ENCODE measurements around the gene TMEM183A.

TMEM183A gene, protein sequence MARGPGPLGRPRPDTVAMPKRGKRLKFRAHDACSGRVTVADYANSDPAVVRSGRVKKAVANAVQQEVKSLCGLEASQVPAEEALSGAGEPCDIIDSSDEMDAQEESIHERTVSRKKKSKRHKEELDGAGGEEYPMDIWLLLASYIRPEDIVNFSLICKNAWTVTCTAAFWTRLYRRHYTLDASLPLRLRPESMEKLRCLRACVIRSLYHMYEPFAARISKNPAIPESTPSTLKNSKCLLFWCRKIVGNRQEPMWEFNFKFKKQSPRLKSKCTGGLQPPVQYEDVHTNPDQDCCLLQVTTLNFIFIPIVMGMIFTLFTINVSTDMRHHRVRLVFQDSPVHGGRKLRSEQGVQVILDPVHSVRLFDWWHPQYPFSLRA

DNA sequence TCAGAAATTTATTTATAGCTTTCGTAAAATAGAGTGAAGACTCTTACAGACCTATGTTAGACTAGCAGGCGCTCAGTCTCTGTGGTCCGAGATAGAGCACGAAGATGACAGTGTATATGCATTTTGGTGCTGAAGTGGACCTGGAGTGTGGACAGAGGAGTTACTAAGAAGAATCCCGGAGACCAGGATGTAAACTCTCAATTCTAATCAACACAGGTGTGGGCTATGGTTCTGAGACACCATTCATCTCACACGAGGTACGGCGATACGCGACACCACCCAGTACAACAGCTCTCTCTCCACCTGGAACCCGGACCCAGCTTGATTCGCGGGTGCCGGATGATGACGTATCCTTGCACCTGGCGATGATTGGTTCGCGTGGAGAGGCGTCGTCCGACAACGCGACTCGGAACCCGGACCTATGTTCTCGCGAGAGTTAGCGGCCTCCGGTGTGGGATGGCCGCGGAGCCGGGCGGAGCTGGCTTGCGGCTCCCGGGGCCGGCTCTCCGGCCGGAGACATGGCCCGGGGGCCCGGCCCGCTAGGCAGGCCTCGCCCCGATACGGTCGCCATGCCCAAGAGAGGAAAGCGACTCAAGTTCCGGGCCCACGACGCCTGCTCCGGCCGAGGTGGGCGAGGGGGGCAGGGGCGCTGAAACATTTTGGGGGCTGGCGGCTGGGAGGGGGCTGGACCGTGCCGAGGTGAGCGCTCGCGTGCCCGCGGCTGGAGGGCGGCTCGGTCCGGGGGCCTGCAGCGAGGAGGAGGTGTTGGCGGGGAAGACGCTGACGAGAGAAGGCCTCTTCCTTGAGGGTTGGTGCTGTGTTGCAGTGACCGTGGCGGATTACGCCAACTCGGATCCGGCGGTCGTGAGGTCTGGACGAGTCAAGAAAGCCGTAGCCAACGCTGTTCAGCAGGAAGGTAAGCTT is at the start of gene TMEM183A:
Gene TMEM183A (plus strand): TSS at position 427 of the 924 bp plus-strand sequence. CDS start 92 bp downstream, at position 519.
- H3K27ac ChIP-seq (ENCODE audit: low read depth, low read length) = peak within 1 kb of the TSS; percentile 97

DNA sequence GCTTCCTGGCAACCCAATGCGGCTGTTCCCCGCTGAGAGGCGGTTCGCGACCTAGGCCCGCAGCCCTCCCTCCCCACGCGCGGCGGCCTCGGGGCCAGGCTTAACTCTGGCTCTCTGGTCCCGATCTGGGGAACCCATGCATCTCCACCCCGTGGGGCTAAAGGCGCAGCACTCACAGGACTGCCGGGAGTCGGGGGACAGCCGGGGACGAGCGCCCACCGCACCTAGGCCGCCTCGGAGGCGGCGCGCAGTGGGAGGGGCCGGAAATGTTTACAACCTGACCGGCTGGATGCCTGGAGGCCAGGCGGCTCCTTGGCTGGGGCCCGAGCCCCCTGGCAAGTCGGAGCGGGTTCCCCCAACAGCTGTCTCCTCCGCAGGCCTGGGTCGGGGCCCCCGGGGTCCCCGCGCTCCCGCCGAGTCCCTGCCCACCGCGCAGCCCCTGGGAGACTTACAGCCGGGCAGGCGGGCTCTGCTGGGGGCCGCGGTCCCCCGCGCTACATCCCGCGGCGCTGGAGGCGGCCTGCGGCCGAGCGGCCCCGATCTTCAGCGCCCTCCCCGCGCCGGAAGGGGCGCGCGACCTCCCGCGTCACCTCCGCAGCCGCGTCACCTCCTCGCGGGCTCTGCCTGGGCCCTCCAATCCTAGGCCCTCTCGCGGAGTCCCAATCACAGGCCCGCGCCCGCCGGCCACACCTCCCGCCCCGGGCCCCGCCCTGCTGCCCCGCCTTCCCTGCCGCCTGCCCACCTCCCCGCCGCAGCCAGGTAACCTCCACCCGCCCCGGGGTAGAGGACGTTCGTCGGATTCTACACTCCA is 49.2 kb upstream of the TMEM183A start, which contains the start of gene ADIPOR1:
Gene ADIPOR1 (minus strand): TSS at position 580 of the 811 bp plus-strand sequence. CDS start 7,242 bp downstream, outside the sequence.
- Histone ChIP-seq H3K4me1 (ENCODE audit: insufficient read depth, low read length) (peaks cover 21% of the 10 kb centered on the region), H3K4me3 (ENCODE audit: low read depth in 1 of 2, low read length in 2 of 2) (peak within 1 kb of the TSS; percentile 69 to 86)

More for the DNA sequence above, at the start of gene TMEM183A:
- no peaks in the 10 kb centered on the region for H3K9me3 ChIP-seq (ENCODE audit: low read length)
- peak within 1 kb of the TSS; percentile 57 to 94 for H3K4me3 ChIP-seq (ENCODE audit: low read depth in 1 of 2, low read length in 2 of 2)
- peaks cover 17% of the 10 kb centered on the region for H3K36me3 ChIP-seq (ENCODE audit: insufficient read depth, low read length)
- H3K9ac ChIP-seq (ENCODE audit: low read length) = peak within 1 kb of the TSS; percentile 96
- no peaks in the 10 kb centered on the region for H3K27me3 ChIP-seq (ENCODE audit: control insufficient read depth in 1 of 2, insufficient read depth in 2 of 2, low read length in 2 of 2)
- H3K4me1 ChIP-seq (ENCODE audit: insufficient read depth, low read length) = peaks cover 14% of the 10 kb centered on the region

DNA sequence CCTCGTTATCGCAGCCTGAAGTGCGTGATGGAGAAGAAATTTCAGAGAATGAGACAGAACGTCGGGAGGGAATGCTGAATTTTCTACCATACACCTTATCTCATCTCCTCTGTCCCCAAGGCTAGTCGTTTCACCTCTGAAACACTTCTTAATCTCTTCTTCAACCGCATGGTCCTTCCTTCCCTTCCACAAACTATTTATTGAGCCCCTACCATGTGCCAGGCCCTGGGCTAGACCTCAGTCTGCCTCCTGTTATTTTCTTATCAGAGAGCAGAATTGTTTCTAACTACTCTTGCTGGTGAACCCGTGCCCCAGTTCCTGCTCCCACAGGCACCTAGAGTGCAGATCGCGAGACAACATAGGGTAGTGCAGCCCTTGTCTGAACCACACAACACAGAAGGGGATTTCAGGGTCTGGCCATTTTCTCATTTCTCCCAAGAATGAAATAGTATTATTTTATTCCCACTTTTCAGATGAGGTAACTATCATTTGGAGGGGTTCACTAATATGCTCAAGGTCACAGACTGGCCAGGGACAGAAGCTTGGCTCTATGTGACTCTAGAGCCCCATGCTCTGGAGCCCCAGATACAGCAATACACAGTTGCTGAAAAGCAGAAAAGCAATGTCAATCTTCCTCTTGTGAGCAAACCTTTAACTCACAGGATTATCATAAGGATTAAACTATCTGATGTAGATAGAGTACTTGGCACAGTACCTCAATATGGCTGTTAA is 48.5 kb upstream of the TMEM183A start:
- Histone ChIP-seq H3K27ac (ENCODE audit: low read depth, low read length) (peak overlapping the region; percentile 41), H3K4me3 (ENCODE audit: low read depth in 1 of 2, low read length in 2 of 2) (peak overlapping the region; percentile 69 to 86), H3K27me3 (ENCODE audit: control insufficient read depth in 1 of 2, insufficient read depth in 2 of 2, low read length in 2 of 2) (no peaks in the 10 kb centered on the region), H3K36me3 (ENCODE audit: insufficient read depth, low read length) (peaks cover 15% of the 10 kb centered on the region), H3K9ac (ENCODE audit: low read length) (peak overlapping the region; percentile 71), H3K9me3 (ENCODE audit: low read length) (no peaks in the 10 kb centered on the region), H3K4me1 (ENCODE audit: insufficient read depth, low read length) (peaks cover 21% of the 10 kb centered on the region)

More for the DNA sequence above, 49.2 kb upstream of the TMEM183A start, which contains the start of gene ADIPOR1:
- Histone ChIP-seq H3K36me3 (ENCODE audit: insufficient read depth, low read length) (peaks cover 12% of the 10 kb centered on the region), H3K9ac (ENCODE audit: low read length) (peak within 1 kb of the TSS; percentile 88), H3K9me3 (ENCODE audit: low read length) (no peaks in the 10 kb centered on the region), H3K27me3 (ENCODE audit: control insufficient read depth in 1 of 2, insufficient read depth in 2 of 2, low read length in 2 of 2) (no peaks in the 10 kb centered on the region), H3K27ac (ENCODE audit: low read depth, low read length) (peak within 1 kb of the TSS; percentile 41)

DNA sequence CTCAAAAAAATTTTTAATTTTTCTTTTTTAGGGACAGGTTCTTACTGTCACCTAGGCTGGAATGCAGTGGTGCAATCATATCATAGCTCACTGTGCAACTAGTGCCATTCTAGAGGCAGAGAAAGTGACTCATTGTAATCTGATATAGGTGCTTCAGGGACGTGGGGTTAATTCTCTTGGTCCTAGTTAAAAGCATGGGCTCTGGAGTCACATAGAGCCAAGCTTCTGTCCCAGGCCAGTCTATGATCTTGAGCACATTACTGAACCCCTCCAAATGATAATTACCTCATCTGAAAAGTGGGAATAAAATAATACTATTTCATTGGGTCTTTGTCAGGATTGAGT is 47.9 kb upstream of the TMEM183A start:
- no peak overlapping the region for H3K27ac ChIP-seq (ENCODE audit: low read depth, low read length)
- H3K4me1 ChIP-seq (ENCODE audit: insufficient read depth, low read length) = peaks cover 21% of the 10 kb centered on the region
- no peak overlapping the region for H3K4me3 ChIP-seq (ENCODE audit: low read depth in 1 of 2, low read length in 2 of 2)
- H3K36me3 ChIP-seq (ENCODE audit: insufficient read depth, low read length) = peaks cover 15% of the 10 kb centered on the region
- no peaks in the 10 kb centered on the region for H3K27me3 ChIP-seq (ENCODE audit: control insufficient read depth in 1 of 2, insufficient read depth in 2 of 2, low read length in 2 of 2)
- H3K9ac ChIP-seq (ENCODE audit: low read length) = no peak overlapping the region
- no peaks in the 10 kb centered on the region for H3K9me3 ChIP-seq (ENCODE audit: low read length)

DNA sequence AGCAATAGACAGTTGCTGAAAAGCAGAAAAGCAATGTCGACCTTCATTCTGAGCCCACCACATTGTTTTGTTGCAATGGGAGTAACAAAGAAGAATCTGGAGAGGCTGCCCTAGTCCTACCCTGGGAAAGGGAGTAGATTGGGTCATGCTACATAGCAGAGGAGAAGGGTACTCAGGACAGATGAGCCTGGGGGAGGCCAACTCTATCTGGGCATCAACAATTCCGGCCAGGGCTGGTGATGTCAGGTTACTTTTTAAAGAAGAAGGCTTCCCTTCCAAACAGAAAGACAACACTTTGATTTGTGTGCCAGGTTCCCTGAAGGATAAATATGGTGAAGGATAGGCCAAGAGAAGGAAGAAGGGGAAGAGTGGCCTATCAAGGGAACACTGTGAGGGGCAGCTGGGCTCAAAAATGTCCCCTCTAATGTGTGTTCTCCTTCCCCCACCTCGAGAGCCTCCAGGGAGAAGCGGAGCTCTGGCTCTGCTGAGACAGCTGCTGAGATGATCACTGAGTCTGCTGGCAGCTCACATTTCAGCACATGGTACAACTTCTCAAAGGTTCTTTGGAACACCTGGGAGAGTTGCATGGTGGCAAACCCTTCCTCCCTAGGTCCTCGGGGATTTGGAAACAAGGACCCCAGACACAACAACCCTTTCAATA is 45.8 kb upstream of the TMEM183A start:
- peaks cover 19% of the 10 kb centered on the region for H3K36me3 ChIP-seq (ENCODE audit: insufficient read depth, low read length)
- H3K9ac ChIP-seq (ENCODE audit: low read length) = no peak overlapping the region
- no peaks in the 10 kb centered on the region for H3K27me3 ChIP-seq (ENCODE audit: control insufficient read depth in 1 of 2, insufficient read depth in 2 of 2, low read length in 2 of 2)
- H3K4me3 ChIP-seq (ENCODE audit: low read depth in 1 of 2, low read length in 2 of 2) = no peak overlapping the region
- H3K4me1 ChIP-seq (ENCODE audit: insufficient read depth, low read length) = peaks cover 22% of the 10 kb centered on the region
- no peak overlapping the region for H3K27ac ChIP-seq (ENCODE audit: low read depth, low read length)
- no peaks in the 10 kb centered on the region for H3K9me3 ChIP-seq (ENCODE audit: low read length)

DNA sequence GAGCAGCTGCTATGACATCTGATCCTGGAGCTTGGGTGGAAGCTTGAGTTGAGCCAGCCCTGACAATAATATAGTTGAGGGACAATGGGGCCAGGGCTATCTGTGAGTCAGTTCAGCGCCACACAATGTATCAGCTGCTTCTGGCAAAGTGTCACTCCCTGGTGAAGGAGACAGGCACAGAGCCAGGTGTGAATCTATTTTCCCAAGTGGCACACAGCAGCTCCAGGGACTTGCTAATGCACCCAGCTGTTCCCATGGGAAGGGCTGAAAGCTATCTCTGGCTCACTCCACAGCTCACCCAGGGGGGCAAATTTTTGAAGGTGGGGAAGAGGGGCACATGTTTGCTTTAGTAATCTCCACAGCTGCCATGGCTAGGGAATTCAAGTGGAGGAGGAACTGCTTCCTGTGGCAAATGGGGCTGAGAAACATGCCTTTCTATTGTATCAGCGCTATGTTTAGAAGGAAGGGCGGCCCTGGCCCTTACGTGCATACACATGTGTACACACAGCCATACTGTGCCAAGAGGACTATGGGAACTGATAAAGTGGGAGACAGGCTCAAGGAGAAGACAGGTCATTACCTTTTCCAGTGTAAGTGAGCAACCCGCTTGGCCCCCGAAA is 42.3 kb upstream of the TMEM183A start:
- no peak overlapping the region for H3K9ac ChIP-seq (ENCODE audit: low read length)
- no peaks in the 10 kb centered on the region for H3K27me3 ChIP-seq (ENCODE audit: control insufficient read depth in 1 of 2, insufficient read depth in 2 of 2, low read length in 2 of 2)
- no peak overlapping the region for H3K4me3 ChIP-seq (ENCODE audit: low read depth in 1 of 2, low read length in 2 of 2)
- no peak overlapping the region for H3K27ac ChIP-seq (ENCODE audit: low read depth, low read length)
- peaks cover 20% of the 10 kb centered on the region for H3K4me1 ChIP-seq (ENCODE audit: insufficient read depth, low read length)
- H3K9me3 ChIP-seq (ENCODE audit: low read length) = no peaks in the 10 kb centered on the region
- H3K36me3 ChIP-seq (ENCODE audit: insufficient read depth, low read length) = peaks cover 19% of the 10 kb centered on the region

DNA sequence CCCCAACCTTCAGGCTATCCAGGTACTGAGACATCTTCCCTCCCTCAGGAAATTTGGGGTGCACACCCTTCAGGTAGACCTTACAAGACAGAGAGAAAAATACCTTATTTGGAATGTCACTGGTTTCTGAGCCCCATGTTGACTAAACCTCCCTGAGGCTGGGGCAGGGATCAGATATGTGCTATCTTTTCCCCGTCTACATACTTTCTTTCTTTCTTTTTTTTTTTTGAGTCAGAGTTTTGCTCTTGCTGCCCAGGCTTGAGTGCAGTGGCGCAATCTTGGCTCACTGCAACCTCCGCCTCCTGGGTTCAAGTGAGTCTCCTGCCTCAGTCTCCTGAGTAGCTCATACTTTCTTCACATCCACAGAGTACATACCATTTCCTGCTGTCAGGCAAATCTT is 41.8 kb upstream of the TMEM183A start:
- no peak overlapping the region for H3K9ac ChIP-seq (ENCODE audit: low read length)
- H3K4me3 ChIP-seq (ENCODE audit: low read depth in 1 of 2, low read length in 2 of 2) = no peak overlapping the region
- peaks cover 19% of the 10 kb centered on the region for H3K36me3 ChIP-seq (ENCODE audit: insufficient read depth, low read length)
- no peaks in the 10 kb centered on the region for H3K27me3 ChIP-seq (ENCODE audit: control insufficient read depth in 1 of 2, insufficient read depth in 2 of 2, low read length in 2 of 2)
- peaks cover 20% of the 10 kb centered on the region for H3K4me1 ChIP-seq (ENCODE audit: insufficient read depth, low read length)
- H3K27ac ChIP-seq (ENCODE audit: low read depth, low read length) = no peak overlapping the region
- H3K9me3 ChIP-seq (ENCODE audit: low read length) = no peaks in the 10 kb centered on the region

DNA sequence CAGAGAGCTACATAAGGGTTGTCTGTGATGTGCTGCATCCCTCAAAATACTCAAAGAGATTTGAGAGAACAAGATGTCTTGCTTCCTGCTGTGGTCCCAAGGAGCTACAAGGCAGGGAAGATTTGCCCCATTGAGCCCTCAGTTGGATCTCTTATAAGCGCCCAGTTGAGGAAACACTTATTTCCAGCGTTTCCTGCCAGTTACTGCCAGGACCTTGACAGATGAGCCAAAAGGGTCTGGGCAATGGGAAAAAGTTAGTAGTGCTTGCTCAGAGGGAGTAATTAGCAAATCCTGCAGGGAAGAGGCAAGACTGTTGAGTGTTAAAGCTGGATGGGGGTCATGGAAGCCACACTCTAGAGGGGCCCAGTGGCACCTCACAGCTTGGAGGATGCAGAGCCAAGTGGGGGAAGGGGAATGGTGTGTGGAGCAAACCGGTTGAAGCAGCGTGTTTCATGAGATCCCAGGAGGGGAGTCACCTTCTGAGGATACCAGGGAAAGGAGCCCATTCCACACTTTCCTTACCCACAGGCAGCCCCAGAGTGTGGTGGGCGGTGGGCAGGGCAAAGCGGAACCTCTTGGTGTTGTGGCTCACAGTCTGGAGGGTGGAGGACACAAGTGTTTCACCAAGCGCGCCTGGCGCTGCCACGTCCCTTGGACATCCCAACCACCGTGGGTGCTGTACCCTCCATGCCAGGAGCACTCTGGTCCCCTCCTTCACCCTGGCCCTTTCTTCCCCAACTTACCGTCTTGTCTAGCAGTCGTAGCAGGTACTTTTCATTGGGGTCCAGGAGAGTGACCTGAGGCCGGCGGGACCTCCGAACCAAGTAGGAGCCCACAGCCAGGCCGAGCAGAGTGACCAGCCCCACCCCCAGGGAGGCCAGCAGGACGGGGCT is 40.9 kb upstream of the TMEM183A start:
- Histone ChIP-seq H3K4me1 (ENCODE audit: insufficient read depth, low read length) (peaks cover 20% of the 10 kb centered on the region), H3K27me3 (ENCODE audit: control insufficient read depth in 1 of 2, insufficient read depth in 2 of 2, low read length in 2 of 2) (no peaks in the 10 kb centered on the region), H3K27ac (ENCODE audit: low read depth, low read length) (peak overlapping the region; percentile 95), H3K36me3 (ENCODE audit: insufficient read depth, low read length) (peaks cover 19% of the 10 kb centered on the region), H3K4me3 (ENCODE audit: low read depth in 1 of 2, low read length in 2 of 2) (peak overlapping the region; percentile 68 to 89), H3K9me3 (ENCODE audit: low read length) (no peaks in the 10 kb centered on the region), H3K9ac (ENCODE audit: low read length) (peak overlapping the region; percentile 94)

DNA sequence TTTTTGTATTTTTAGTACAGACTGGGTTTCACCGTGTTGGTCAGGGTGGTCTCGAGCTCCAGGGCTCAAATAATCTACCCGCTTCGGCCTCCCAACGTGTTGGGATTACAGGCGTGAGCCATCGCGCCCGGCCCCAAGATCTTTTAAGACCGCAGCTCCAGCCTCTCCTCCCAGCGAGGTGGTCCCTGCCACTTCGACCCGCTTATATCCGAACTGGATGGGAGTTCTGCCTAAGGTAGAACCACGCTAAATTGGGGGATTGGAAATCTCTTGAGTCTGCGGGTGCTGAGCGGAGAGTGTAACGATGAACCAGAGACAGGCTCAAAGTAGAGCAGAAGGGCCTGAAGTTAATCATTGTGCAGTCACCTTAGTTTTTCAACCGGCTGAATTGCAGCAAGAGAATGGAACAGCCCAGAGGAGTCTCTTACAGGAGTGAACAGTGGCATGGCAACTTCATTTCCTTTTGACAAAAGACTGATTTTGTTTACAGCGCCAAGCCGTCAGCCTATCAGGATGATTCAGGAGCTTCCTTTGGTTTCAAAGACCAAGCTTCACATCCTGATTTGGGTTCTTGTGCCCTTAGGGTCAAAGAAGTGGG is 39.4 kb upstream of the TMEM183A start:
- H3K36me3 ChIP-seq (ENCODE audit: insufficient read depth, low read length) = peaks cover 9% of the 10 kb centered on the region
- H3K4me3 ChIP-seq (ENCODE audit: low read depth in 1 of 2, low read length in 2 of 2) = peak overlapping the region; percentile 50 to 77
- H3K27ac ChIP-seq (ENCODE audit: low read depth, low read length) = peak overlapping the region; percentile 61
- H3K27me3 ChIP-seq (ENCODE audit: control insufficient read depth in 1 of 2, insufficient read depth in 2 of 2, low read length in 2 of 2) = no peaks in the 10 kb centered on the region
- H3K9me3 ChIP-seq (ENCODE audit: low read length) = no peaks in the 10 kb centered on the region
- H3K4me1 ChIP-seq (ENCODE audit: insufficient read depth, low read length) = peaks cover 20% of the 10 kb centered on the region
- peak overlapping the region; percentile 37 for H3K9ac ChIP-seq (ENCODE audit: low read length)
